HUES48 (cell line): ENCODE results near the gene ENTPD7.

Experiments used
- H3K27ac ChIP-seq: one replicate; pipeline ENCODE4 v1.7.0; 2013; ENCODE audit warnings: low read depth, low read length, inconsistent platforms
- H3K27me3 ChIP-seq: 2 replicates; pipeline ENCODE4 v1.6.1; 2013; ENCODE audit warnings: mild to moderate bottlenecking, low read length; ENCODE audit not compliant: control insufficient read depth, insufficient read depth
- H3K36me3 ChIP-seq: 2 replicates; pipeline ENCODE4 v1.6.1; 2013; ENCODE audit warnings: low read length; ENCODE audit not compliant: control insufficient read depth, insufficient read depth
- H3K4me1 ChIP-seq: 2 replicates; pipeline ENCODE4 v1.6.1; 2013; ENCODE audit warnings: mild to moderate bottlenecking, low read length; ENCODE audit not compliant: control insufficient read depth, insufficient read depth
- H3K4me3 ChIP-seq: 2 replicates; pipeline ENCODE4 v1.5.1; 2013; ENCODE audit warnings: mild to moderate bottlenecking, low read depth, low read length
- H3K9ac ChIP-seq: 2 replicates; pipeline ENCODE4 v1.6.1; 2013; ENCODE audit warnings: mild to moderate bottlenecking, low read depth, low read length, moderate library complexity
- H3K9me3 ChIP-seq: 2 replicates; pipeline ENCODE4 v1.6.1; 2013; ENCODE audit warnings: low read length; ENCODE audit not compliant: control insufficient read depth, insufficient read depth

Gene ENTPD7

DNA sequence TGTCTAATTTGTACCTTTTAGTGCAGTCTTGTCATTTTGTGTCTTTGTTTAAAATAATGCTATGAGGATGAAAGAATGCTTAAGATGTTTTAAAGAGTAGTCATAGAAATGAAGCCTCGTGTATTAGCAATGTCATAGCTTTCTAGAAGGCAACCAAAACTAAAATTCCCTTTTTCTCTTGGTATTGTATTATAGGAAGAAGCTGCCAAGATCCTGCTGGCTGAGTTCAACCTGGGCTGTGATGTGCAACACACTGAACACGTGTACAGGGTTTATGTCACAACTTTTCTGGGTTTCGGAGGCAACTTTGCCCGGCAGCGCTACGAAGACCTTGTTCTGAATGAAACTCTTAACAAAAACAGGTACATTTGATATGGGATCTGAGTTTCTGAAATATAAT lies 36.5 kb downstream of the ENTPD7 start:
- Histone ChIP-seq H3K9me3 (no peaks in the 10 kb centered on the region), H3K36me3 (peaks cover 72% of the 10 kb centered on the region), H3K4me3 (no peak overlapping the region), H3K27ac (no peak overlapping the region), H3K27me3 (no peaks in the 10 kb centered on the region), H3K4me1 (no peaks in the 10 kb centered on the region), H3K9ac (no peak overlapping the region)

DNA sequence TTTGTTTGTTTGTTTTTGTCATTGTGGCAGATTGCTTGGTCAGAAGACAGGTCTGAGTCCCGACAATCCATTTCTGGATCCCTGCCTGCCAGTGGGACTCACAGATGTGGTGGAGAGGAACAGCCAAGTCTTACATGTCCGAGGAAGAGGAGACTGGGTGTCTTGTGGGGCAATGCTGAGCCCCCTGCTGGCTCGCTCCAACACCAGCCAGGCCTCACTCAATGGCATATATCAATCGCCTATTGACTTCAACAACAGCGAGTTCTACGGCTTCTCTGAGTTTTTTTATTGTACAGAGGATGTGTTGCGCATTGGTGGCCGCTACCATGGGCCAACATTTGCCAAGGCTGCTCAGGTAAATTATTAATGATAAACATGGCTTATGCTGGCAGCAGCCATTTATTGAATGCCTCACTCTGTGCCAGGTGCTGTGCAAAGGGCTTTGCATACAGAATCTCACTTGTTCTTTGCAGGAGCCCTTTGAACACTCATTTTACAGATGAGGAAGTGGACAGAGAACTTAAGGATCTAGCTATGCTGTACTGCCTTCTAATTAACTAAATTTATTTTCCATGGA lies 39.3 kb downstream of the ENTPD7 start:
- no peak overlapping the region for H3K27ac ChIP-seq
- H3K36me3 ChIP-seq = peaks cover 69% of the 10 kb centered on the region
- no peaks in the 10 kb centered on the region for H3K9me3 ChIP-seq
- H3K4me1 ChIP-seq = no peaks in the 10 kb centered on the region
- H3K9ac ChIP-seq = no peak overlapping the region
- no peak overlapping the region for H3K4me3 ChIP-seq
- H3K27me3 ChIP-seq = no peaks in the 10 kb centered on the region

DNA sequence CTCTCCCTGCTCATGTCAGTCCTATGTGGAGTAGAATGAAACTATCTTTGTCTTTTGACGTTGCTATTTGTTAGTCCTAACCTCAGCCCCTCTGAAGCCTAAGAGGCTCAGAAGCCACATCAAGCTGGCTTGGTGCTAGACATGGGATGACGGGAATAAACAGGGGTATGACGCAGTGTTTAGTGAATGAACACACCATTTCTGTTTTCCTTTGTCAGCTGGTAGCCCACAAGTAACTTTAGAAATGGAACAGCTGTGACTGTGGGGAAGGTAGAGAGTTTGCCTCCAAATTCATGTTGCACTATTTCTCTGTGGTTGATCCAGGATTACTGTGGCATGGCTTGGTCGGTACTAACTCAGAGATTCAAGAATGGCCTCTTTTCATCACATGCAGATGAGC lies 41.3 kb downstream of the ENTPD7 start:
- H3K36me3 ChIP-seq = peaks cover 84% of the 10 kb centered on the region
- H3K4me1 ChIP-seq = no peaks in the 10 kb centered on the region
- H3K9me3 ChIP-seq = no peaks in the 10 kb centered on the region
- H3K9ac ChIP-seq = no peak overlapping the region
- H3K4me3 ChIP-seq = no peak overlapping the region
- no peaks in the 10 kb centered on the region for H3K27me3 ChIP-seq
- no peak overlapping the region for H3K27ac ChIP-seq

DNA sequence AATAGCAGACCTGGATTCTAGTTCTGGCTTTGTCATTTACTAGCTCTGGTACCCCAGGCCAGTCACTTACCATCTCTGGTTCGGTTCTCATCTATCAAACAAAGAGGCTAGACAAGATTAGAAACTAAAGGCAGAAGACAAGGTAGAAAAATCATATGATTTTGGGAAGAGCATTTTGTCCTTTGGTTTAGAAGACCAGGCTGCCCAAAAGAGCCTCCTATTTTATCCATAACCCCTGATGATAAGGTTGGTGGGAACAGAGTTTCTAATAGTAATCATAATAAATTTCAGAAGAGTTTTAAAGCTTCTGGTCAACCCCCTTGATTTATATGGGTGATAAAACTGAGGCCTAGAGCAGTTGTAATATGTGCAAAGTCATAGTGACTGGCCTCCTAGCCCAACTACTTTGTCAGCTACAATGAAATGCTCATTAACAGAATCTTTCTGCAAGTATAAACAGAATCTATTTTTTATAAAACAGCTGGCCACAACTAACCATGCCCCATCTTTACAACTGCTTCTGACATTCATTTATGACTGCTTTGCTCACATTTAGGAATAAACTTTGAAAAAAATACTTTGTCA lies 49.2 kb downstream of the ENTPD7 start:
- no peak overlapping the region for H3K27ac ChIP-seq
- no peaks in the 10 kb centered on the region for H3K4me1 ChIP-seq
- no peaks in the 10 kb centered on the region for H3K27me3 ChIP-seq
- no peaks in the 10 kb centered on the region for H3K9me3 ChIP-seq
- no peak overlapping the region for H3K4me3 ChIP-seq
- H3K9ac ChIP-seq = no peak overlapping the region
- peaks cover 79% of the 10 kb centered on the region for H3K36me3 ChIP-seq

DNA sequence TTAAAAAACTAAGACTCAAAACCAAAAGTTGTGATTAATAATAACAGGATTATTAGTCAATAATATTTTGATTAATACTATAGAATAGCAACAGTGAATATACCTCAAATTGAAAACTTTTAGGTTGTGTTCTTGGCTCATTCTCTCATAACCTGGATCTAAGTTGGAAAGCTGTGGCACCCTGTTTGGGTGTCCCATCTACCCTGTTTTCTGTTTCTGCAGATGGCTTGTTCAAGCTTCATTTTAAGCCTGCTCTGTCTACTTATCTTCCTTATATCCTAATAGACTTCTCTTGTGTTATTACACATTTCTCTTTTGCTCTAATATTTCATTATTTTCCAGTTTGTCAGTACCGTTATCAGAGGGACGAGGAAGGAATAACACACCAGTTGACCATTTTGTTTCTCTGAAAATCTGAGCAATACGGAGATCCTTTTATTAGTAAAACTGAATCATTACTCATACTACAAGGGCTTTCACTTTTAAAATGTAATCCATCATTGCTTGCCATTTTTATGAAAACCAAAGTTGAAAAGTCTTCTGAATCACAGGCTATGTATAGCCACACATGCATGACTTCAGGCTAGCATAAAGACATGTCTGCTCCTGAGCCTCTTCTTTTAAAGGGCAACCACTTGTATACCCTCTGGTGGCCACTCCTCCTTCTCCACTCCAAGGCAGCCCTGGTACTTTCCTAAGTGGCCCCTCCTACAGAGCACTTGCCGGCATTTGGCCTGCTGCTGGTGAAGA lies 50.3 kb downstream of the ENTPD7 start:
- H3K4me1 ChIP-seq = no peaks in the 10 kb centered on the region
- no peak overlapping the region for H3K4me3 ChIP-seq
- no peaks in the 10 kb centered on the region for H3K9me3 ChIP-seq
- no peak overlapping the region for H3K9ac ChIP-seq
- H3K27ac ChIP-seq = no peak overlapping the region
- no peaks in the 10 kb centered on the region for H3K27me3 ChIP-seq
- peaks cover 77% of the 10 kb centered on the region for H3K36me3 ChIP-seq

DNA sequence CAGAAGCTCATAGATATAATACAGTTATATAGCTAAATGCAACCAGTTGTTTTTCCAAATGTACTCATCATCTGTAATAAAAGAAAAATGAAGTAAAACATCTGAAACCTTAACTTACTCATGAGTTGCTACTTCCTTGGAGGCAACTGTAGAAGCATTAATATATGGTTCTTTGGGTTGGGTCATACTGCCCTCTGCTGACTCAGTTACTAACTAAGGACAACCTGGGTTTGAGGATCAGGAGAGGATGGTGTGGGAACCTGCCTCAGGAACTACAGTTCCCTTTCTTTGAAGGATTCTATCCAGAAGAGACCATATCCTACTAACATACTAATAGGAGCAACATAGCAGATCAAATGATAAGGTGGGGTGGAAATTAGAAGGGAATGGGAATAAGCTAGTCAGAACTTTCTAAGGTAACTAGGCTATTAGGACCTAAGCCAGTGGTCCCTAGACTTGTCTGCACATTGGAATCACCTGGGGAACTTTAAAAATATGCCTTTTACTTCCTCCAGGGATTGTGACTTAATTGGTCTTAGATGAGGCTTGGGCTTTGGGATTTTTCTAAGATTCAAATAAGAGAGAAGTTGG lies 51.9 kb downstream of the ENTPD7 start:
- Histone ChIP-seq H3K27me3 (no peaks in the 10 kb centered on the region), H3K27ac (no peak overlapping the region), H3K4me3 (no peak overlapping the region), H3K9ac (no peak overlapping the region), H3K36me3 (peaks cover 77% of the 10 kb centered on the region), H3K9me3 (no peaks in the 10 kb centered on the region), H3K4me1 (no peaks in the 10 kb centered on the region)

DNA sequence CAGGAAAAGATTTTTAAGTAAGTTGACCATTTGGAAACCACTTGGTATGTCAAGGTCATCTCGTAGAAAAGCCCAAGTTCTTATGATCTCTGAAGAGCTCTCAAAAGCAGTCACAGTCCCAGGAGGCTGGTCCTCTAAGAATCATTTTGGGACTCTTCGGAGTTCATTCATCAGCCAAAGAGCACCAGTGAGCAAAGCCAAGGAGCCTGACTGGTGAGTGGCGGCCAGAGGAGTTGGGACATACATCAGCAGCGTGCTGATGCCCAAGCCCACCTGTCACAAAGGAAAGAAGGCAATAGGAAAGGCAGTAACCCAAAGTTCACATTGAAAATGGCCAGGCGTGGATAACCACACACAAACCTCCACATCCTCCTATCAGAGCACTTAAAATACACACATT lies 55.1 kb downstream of the ENTPD7 start:
- Histone ChIP-seq H3K36me3 (peaks cover 87% of the 10 kb centered on the region), H3K27ac (no peak overlapping the region)

DNA sequence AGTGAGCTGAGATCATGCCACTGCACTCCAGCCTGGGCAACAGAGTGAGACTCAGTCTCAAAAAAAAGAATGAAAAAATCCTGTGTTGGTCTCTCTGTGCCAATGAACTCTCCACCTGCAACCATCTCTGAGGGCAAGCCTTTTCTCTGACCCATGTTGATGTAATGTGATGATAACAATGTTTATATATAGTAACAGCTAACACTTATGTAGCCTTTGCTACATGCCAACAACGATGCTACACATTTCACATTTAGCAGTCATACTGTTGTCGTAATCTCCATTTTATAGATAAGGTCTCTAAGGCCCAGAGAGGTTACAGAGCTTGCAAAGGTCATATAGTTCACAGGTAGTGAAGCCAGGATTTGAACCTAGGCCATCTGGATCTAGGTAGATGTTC lies 61.1 kb downstream of the ENTPD7 start:
- H3K36me3 ChIP-seq = peaks cover 92% of the 10 kb centered on the region

More for the DNA sequence above, 55.1 kb downstream of the ENTPD7 start:
- Histone ChIP-seq H3K9me3 (no peaks in the 10 kb centered on the region), H3K4me1 (no peaks in the 10 kb centered on the region), H3K27me3 (no peaks in the 10 kb centered on the region), H3K4me3 (no peak overlapping the region), H3K9ac (no peak overlapping the region)

DNA sequence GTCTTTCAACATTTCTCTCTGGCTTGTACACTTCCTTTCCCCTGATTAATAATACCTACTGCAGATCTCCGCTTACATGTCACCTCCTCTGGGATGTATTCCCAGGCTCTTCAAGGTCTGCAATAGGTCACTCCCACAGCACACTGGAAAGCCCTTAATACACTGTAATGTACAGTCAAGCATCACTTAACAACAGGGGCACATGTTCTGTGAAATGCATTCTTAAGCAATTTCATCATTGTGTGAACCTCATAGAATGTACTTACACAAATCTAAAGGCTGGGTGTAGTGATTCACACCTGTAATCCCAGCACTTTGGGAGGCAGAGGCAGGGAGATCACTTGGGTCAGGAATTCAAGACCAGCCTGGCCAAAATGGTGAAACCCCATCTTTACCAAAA lies 70.7 kb downstream of the ENTPD7 start:
- Histone ChIP-seq H3K36me3 (peaks cover 47% of the 10 kb centered on the region), H3K27ac (no peak overlapping the region), H3K9me3 (no peaks in the 10 kb centered on the region), H3K4me3 (no peak overlapping the region), H3K9ac (no peak overlapping the region), H3K4me1 (peaks cover 4% of the 10 kb centered on the region; the same call in 1 of the 2 replicates), H3K27me3 (no peaks in the 10 kb centered on the region)

More for the DNA sequence above, 61.1 kb downstream of the ENTPD7 start:
- Histone ChIP-seq H3K27me3 (no peaks in the 10 kb centered on the region), H3K9ac (no peak overlapping the region), H3K4me1 (no peaks in the 10 kb centered on the region), H3K9me3 (no peaks in the 10 kb centered on the region), H3K4me3 (no peak overlapping the region), H3K27ac (no peak overlapping the region)

DNA sequence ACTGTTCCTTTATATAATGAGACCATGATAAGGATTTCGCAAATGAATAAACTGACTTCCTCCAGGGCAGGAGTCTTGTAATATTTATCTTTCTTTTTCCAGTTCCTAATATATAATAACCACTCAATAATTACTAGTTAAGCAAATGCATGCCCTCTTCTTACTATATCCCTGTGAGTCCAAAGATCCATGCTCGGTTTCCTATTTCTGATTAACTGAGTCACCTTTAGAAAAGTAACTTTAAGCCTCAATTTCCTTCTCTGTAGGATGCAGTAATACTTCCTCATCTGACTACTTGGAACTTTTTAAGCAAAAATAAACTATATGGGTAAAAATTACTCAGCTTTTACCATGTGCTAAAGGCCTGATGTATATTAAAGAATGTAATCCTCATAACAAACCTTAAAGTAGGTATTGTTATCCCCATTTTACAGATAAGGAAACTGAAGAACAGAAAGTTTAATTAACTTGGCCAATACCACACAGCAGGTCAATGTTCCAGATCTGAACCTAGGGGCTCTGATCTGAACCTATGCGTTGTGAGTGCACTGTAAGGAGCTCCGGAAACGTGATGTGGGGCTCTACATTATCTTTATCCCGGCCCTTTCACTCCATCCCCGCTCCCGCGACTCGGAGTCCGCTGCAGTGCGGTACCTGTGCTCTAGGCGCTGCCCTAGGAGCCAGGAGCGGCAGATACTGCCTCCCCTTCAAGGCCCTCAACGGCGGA lies 72.2 kb downstream of the ENTPD7 start:
- Histone ChIP-seq H3K9me3 (no peaks in the 10 kb centered on the region), H3K27ac (peak overlapping the region; percentile 96), H3K36me3 (peaks cover 42% of the 10 kb centered on the region), H3K4me1 (peaks cover 4% of the 10 kb centered on the region; the same call in 1 of the 2 replicates), H3K27me3 (no peaks in the 10 kb centered on the region), H3K4me3 (peak overlapping the region; percentile 98), H3K9ac (peak overlapping the region; percentile 88)
